Gastrocnemius medialis (tissue), 4 donors: ENCODE results near the gene CHMP1B.

Experiments used
- CTCF ChIP-seq, 5 experiments: fragments of 450-650 bp in 3 of 5; fragments of 200-600 bp in 2 of 5; sonication (generic) in 2 of 5; IDR thresholded peaks in 4 of 5; conservative IDR thresholded peaks in 1 of 5; 1 replicate in 4 of 5; 2 replicates in 1 of 5; pipeline ENCODE4 v1.5.1; 2016 to 2019; ENCODE audit warnings: antibody characterized with exemption in 5 of 5, mild to moderate bottlenecking in 3 of 5, moderate library complexity in 3 of 5
- POLR2A ChIP-seq, 2 donors: fragments of 450-650 bp; IDR thresholded peaks; one replicate each; pipeline ENCODE4 v1.6.1; 2017; ENCODE audit warnings: antibody characterized with exemption in 2 of 2, mild to moderate bottlenecking in 2 of 2, moderate library complexity in 2 of 2

- TF ChIP-seq CTCF (IDR thresholded peaks at IDR 0.05 in 4 of 5, conservative IDR thresholded peaks at IDR 0.05 in 1 of 5): no peak
- no peak for TF ChIP-seq POLR2A (IDR thresholded peaks at IDR 0.05)
Observed at GRCh38 chr18:11828786-11829432, 22.3 kb upstream of the CHMP1B start.
